GM18498 (cell line): ENCODE measurements around the gene PPARD.
"Not testable (repeated sequence)": the region's sequence is repeated elsewhere in the genome, so short reads cannot be mapped to it uniquely, and the experiment has no call there.

Experiments
- ATAC-seq: cut with Tn5 transposase; IDR thresholded peaks from one replicate; pipeline ENCODE4 v1.9.1; 2021; ENCODE audit warnings: mild to moderate bottlenecking, moderate library complexity; ENCODE audit not compliant: unreplicated experiment

The PPARD gene

DNA sequence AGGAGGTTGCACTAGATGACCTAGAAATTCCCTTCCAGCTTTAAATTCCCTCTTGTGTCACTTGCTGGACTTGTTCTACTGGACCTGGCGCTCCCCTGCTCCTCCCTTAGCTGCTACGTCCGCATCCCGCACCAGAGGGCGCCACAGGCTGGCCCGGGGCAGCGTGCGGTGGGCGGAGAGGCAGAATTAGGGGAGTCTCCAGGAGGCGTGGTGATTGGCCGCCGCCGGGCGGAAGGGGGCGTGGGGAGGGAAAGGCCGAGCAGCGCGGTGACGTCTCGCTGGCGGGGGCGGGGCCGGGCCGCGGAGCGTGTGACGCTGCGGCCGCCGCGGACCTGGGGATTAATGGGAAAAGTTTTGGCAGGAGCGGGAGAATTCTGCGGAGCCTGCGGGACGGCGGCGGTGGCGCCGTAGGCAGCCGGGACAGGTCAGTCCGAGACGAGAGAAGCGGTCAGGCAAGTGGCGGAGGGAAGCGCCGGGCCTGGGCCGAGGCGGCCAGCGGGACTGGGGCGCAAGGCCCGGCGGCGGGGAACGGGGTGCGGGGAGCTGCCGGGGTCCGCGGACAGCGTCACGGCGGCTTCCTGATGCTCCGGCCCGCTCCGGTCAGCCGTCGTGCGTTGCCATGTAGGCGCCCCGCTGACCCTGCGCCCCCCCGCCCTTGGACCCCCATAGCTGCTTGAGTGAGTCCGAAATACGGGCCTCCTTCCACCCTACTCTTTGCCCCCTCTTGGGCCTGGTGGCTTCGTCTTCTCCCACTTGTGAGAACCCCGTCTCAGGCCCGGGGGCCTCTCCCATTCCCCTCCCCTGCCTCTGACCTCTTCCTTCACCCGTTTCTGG is at the start of gene PPARD:
Gene PPARD (plus strand): TSS at position 301 of the 834 bp plus-strand sequence. CDS start 68,530 bp downstream, outside the sequence.
- ATAC-seq = peak; percentile 98

GRCh38 chr6:35293681-35294080 is 48.7 kb upstream of the PPARD start:
- no peak for ATAC-seq

DNA sequence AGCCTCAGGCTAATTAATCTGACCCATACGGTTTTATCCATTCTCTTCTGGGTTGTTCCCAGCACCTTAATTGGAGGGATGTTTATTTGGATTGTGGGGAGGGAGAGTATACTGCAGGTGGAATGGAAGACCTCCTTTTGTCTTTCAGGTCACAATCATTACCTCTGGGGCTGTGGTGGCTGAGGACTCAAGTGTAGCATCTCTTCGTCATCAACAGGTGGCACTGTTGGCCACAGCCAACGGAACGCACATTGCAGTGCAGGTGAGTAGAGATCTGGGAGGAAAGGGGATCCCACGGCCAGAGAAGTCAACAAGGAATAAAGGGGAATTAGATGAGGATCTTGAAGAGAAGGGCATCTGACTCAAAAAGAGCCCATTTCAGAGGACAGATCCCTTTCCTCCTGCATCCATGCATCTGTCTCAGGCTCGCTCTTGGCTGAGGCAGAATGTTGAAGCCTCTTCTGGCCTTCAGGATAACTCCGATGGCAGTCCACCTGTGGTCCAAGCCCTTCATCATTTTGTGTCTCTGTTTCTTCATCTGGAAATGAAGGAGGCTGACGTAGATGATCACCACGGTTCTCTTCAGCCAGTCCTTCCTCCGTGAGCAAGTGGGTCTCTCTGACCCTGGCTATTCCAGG is 47.9 kb upstream of the PPARD start:
- ATAC-seq = no peak

DNA sequence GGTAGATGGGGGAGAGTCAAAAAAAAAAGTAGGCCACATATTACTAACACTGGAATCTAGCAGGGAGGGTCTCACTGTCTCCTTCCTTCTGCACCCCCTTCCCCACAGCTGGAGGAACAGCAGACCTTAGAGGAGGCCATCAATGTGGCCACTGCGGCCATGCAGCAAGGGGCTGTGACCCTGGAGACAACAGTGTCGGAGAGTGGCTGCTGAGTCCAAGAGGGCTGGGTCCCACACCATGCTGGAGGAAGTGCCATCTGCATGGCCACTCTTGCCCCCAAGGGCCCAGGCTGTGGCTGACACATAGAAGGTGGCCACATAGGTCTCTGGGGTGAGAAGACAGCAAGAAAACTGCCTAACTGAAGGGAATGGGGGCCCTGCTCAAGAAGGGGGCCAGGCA is 47.3 kb upstream of the PPARD start:
- ATAC-seq = no peak

GRCh38 chr6:35295521-35296315 is 46.6 kb upstream of the PPARD start:
- ATAC-seq = no peak

DNA sequence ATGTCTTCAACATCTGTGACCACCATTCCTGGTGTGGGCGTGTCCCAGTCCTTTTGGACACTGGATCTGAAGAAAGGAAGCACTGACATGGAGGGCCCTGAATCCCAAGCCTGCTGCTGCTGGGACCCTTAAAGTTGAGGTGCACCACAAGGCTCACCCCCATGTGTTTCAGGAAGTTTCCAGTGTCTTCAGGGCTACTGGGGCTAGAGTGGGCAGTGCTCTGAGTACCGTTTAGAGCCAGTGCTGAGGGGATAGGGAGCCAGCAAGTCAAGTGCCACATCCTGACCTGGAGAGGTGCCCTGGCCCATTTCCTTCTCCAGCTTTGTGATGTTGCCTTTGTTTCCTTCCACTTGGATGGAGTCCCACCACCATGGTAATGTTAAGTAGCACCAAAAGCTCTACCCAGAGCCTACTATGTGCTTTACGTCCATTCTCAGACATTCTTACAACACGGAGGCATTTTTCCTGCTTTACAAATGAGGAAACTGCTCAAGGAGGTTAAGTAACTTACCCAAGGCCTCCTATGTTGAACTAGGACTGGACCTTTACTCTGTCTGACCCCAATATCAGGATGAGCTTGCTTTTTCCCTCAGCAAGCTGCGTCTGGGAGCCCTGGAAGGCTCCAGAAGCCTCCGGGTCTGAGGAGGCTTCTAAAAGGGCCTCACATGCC is 45.3 kb upstream of the PPARD start:
- ATAC-seq = no peak

DNA sequence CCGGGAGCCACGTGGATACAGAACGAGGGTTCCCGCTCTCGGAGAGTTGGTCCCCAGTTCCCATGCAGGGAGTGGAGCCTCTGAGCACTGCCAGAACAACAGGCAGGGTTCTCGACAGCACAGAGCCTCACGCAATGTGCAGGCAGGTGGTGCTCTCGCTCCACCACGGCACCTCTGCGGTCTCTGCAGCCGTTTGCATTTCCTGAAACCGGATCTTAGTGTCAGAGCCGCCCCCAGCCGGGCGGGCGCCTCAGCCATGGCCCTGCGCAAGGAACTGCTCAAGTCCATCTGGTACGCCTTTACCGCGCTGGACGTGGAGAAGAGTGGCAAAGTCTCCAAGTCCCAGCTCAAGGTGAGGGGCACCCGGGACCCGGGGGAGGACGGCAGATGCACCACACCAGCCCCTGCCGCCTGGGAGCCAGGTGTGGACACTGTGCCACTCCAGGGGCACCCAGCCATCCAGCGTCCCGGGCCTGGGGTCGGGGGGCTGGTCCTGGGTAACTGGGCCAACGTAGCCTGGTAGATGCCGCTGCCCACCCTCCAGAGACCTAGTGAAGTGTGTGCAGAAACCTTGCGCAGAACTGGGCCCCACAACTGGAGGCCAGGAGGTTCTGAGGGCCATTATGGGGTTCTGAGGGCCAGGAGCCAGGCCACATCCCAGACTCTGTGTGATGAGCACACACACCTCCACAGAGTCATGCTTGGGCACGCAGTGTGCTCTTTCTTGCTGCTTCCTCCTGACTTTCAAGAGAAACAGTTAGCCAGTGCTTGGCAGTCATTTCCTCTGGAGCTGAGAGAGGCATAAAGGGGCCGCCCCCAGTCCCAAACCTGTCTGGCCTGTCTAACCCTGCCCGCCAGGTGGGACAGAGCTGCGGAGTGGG is 44.5 kb upstream of the PPARD start, which contains the start of gene DEF6:
Gene DEF6 (plus strand): TSS at position 218 of the 881 bp plus-strand sequence. CDS start 39 bp downstream, at position 257.
- ATAC-seq = peak; percentile 77

GRCh38 chr6:35298625-35299140 is 43.7 kb upstream of the PPARD start:
- no peak for ATAC-seq

GRCh38 chr6:35299674-35300073 is 42.7 kb upstream of the PPARD start:
- no peak for ATAC-seq

GRCh38 chr6:35300848-35301247 is 41.5 kb upstream of the PPARD start:
- no peak for ATAC-seq

GRCh38 chr6:35302604-35303241 is 39.6 kb upstream of the PPARD start:
- peak; percentile 79 for ATAC-seq

DNA sequence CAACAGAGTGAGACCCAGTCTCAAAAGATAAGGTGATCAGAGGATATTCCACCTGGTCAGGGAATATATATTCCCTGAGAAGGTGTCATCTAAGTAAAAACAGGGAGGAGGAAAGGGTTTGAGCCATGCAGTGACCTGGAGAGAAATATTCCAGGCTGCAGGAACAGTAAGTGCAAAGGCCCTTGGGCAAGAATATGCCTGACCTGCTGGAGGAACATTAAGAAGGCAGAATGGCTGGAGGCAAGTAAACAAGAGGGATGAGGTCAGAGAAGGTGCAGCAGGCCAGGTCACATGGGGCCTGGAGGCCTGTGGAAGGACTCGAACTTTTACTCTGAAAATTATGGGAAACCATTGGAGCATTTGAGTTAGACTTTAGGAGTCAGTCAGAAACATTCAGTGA is 38.1 kb upstream of the PPARD start:
- no peak for ATAC-seq

DNA sequence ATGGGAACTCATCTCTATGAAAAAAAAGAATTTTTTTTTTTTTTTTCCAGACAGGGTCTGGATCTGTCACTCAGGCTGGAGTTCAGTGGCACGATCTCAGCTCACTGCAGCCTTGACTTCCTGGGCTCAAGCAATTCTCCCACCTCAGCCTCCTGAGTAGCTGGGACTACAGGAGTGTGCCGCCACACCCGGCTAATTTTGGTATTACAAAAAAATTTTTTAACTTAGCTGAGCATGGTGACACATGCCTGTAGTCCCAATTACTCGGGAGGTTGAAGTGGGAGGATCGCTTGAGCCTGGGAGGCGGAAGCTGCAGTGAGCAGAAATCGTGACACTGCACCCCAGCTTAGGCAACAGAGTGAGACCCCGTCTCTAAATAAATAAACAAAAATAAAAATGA is 37.2 kb upstream of the PPARD start:
- no peak for ATAC-seq

GRCh38 chr6:35307138-35307537 is 35.2 kb upstream of the PPARD start:
- not testable (repeated sequence) for ATAC-seq

GRCh38 chr6:35308543-35308942 is 33.8 kb upstream of the PPARD start:
- ATAC-seq = not testable (repeated sequence)

DNA sequence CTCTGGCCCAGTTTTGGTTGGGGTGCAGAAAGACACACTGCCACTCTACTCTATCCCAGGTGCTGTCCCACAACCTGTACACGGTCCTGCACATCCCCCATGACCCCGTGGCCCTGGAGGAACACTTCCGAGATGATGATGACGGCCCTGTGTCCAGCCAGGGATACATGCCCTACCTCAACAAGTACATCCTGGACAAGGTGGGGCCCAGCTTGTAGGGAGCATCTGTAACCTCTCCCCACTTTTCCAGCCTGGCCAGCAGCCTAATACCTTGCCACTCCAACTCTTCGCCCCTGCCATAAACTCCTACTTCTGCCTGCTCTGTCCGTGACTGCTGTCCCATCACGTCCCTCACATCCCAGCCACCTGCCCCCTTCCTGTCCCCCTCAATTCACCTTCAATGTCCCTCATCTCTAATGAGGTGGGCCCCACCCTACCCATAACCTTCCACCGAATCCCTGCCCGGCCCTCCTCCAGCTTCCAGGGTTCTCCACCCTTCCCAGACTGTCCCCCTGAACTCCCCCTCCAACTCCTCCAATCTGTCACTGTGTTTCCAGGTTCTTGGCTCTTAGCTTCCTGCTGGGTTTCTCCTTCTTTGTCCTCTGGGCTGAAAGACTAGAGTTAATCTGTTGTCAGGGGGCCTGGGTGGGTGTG is 32.6 kb upstream of the PPARD start:
- ATAC-seq = no peak

DNA sequence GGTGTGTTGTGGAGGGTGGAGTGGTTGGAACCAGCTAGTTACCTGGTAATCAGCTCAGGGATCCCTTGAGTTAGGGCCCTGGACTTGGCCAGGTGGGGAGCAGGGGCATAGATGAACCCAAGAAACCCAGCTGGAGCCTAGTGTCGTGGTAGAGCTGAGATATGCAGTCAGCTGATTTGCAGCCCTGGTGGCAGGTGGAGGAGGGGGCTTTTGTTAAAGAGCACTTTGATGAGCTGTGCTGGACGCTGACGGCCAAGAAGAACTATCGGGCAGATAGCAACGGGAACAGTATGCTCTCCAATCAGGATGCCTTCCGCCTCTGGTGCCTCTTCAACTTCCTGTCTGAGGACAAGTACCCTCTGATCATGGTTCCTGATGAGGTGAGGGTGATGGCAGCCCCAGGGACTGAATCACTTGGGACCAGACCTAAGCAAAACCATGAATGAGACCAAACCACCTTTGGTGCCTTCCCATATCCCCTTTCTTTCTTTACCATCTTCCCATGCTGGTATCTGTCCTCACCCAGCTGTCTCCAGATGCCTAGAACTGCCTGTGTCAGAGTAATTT is 32.0 kb upstream of the PPARD start:
- ATAC-seq = no peak

DNA sequence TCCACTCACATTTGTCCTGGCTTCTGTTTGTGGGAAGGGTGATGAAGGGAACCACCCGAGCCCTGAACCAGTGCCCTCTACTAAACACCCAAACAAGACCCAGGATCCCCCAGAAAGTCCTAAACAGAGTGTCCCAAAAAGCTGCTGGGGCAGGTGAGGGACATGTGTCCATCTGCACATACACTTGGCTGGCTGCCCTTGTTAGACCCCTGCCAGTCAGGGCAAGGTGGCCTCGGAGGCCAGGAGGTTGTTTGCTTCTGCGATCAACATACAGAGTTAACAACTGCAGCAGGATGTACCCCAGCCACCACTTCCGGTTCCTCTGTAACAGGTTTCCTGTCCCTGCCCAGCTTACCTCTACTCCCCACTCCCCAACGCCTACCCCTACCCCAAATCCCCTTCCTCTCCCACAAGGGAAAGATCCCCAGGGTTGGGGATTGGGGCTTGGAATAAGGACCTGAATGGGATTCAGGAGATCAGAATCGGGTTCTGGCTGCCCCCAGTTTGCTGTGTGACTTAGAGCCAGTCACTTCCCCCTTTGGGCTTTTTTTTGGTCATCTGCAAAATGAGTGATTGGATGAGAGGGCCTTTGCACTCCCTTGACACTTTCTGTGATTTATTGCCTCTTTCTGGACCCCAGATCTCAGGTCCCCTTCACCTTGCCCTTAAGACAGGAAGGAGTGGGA is 30.8 kb upstream of the PPARD start:
- ATAC-seq = no peak
